ENCODE results near the gene SARDH.

DNA sequence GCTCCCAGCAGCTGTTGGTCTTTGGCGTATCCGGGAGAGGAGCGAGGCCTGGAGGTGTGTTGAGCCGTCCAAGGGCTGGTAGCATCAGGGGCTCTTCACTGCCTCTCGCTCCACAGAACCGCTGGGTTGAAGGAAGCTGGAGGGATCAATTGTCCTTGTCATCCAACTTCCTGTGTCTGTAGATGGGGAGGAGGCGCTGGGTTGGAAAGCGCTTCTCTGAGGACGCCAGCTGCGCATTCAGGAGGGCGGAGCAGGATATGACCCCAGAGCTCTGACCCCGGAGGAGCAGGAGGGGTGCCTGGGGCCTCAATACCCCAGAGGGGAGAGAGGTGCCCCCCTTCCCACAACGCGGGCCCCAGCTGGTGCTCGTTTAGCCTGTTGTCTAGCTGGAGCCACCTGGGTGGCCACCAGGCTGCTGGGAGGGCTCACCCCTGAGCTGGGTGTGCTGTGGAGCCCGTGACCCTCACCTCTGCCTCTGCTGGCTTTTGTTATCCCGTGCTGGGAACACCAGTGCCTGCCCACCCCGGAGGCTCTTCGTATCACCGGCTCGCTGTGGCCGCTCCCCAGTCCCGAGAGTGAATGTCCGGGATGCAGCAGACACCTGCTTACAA, 104.0 kb downstream of the SARDH start:
- TF ChIP-seq MAFF (IDR thresholded peaks at IDR 0.05; ENCODE audit: low read length), result no peak
- TF ChIP-seq, protein P1, sequence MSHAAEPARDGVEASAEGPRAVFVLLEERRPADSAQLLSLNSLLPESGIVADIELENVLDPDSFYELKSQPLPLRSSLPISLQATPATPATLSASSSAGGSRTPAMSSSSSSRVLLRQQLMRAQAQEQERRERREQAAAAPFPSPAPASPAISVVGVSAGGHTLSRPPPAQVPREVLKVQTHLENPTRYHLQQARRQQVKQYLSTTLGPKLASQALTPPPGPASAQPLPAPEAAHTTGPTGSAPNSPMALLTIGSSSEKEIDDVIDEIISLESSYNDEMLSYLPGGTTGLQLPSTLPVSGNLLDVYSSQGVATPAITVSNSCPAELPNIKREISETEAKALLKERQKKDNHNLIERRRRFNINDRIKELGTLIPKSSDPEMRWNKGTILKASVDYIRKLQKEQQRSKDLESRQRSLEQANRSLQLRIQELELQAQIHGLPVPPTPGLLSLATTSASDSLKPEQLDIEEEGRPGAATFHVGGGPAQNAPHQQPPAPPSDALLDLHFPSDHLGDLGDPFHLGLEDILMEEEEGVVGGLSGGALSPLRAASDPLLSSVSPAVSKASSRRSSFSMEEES (CRISPR knock-in tag; IDR thresholded peaks at IDR 0.05), result no peak
- TF ChIP-seq RAD21 (CRISPR knock-in tag; conservative IDR thresholded peaks at IDR 0.05 in 1 of 2, IDR thresholded peaks at IDR 0.05 in 1 of 2), result no peak
- no peak for TF ChIP-seq SMARCE1 (IDR thresholded peaks at IDR 0.05)
- TF ChIP-seq ZNF263 (CRISPR knock-in tag; IDR thresholded peaks at IDR 0.05; ENCODE audit: borderline replicate concordance), result no peak
- no peak for TF ChIP-seq E4F1 (CRISPR knock-in tag; IDR thresholded peaks at IDR 0.05; ENCODE audit: borderline replicate concordance)
- TF ChIP-seq, protein P2, sequence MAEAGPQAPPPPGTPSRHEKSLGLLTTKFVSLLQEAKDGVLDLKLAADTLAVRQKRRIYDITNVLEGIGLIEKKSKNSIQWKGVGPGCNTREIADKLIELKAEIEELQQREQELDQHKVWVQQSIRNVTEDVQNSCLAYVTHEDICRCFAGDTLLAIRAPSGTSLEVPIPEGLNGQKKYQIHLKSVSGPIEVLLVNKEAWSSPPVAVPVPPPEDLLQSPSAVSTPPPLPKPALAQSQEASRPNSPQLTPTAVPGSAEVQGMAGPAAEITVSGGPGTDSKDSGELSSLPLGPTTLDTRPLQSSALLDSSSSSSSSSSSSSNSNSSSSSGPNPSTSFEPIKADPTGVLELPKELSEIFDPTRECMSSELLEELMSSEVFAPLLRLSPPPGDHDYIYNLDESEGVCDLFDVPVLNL (CRISPR knock-in tag; IDR thresholded peaks at IDR 0.05; ENCODE audit: low read depth), result no peak
- TF ChIP-seq, protein P3, sequence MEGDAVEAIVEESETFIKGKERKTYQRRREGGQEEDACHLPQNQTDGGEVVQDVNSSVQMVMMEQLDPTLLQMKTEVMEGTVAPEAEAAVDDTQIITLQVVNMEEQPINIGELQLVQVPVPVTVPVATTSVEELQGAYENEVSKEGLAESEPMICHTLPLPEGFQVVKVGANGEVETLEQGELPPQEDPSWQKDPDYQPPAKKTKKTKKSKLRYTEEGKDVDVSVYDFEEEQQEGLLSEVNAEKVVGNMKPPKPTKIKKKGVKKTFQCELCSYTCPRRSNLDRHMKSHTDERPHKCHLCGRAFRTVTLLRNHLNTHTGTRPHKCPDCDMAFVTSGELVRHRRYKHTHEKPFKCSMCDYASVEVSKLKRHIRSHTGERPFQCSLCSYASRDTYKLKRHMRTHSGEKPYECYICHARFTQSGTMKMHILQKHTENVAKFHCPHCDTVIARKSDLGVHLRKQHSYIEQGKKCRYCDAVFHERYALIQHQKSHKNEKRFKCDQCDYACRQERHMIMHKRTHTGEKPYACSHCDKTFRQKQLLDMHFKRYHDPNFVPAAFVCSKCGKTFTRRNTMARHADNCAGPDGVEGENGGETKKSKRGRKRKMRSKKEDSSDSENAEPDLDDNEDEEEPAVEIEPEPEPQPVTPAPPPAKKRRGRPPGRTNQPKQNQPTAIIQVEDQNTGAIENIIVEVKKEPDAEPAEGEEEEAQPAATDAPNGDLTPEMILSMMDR (IDR thresholded peaks at IDR 0.05 in 2 of 3, conservative IDR thresholded peaks at IDR 0.05 in 1 of 3; ENCODE audit: insufficient read depth in 2 of 3, low read depth in 1 of 3, low read length in 3 of 3), result no peak
